Spleen (tissue), 7 donors: Measurements from ENCODE around the gene CRPPA.
"Not testable (repeated sequence)": the region's sequence is repeated elsewhere in the genome, so short reads cannot be mapped to it uniquely, and the experiment has no call there.

ENCODE experiments used
- POLR2A ChIP-seq, 3 donors: fragments of 450-650 bp; IDR thresholded peaks; one replicate each; pipeline ENCODE4 v1.5.1; 2017; ENCODE audit warnings: antibody characterized with exemption in 3 of 3, mild to moderate bottlenecking in 1 of 3
- TF ChIP-seq, protein P1 (sequence below), 11 experiments: fragments of 200-600 bp in 7 of 11; fragments of 450-650 bp in 4 of 11; sonication (generic) in 4 of 11; IDR thresholded peaks in 8 of 11; conservative IDR thresholded peaks in 3 of 11; 1 replicate in 7 of 11; 2 replicates in 4 of 11; pipeline versions ENCODE4 v1.4.0 to v1.8.0; 2016 to 2021; ENCODE audit warnings: antibody characterized with exemption in 11 of 11, inconsistent platforms in 4 of 11, mild to moderate bottlenecking in 1 of 11
- donor health status: DM: no; HTN: no; CAD: no; lungs with moderate emphysema.
- donor health status: DM: no; HTN: no; CAD: no.
- donor health status: DM: no; HTN: no; CAD: no.

DNA sequence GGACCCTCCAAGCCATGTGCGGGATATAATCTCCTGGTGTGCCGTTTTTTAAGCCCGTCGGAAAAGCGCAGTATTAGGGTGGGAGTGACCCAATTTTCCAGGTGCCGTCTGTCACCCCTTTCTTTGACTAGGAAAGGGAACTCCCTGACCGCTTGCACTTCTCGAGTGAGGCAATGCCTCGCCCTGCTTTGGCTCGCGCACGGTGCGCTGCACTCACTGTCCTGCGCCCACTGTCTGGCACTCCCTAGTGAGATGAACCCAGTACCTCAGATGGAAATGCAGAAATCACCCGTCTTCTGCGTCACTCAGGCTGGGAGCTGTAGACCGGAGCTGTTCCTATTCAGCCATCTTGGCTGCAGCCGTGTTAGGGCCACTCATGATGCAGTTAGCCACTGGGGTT is 37.6 kb downstream of the CRPPA start:
- TF ChIP-seq, protein P1, sequence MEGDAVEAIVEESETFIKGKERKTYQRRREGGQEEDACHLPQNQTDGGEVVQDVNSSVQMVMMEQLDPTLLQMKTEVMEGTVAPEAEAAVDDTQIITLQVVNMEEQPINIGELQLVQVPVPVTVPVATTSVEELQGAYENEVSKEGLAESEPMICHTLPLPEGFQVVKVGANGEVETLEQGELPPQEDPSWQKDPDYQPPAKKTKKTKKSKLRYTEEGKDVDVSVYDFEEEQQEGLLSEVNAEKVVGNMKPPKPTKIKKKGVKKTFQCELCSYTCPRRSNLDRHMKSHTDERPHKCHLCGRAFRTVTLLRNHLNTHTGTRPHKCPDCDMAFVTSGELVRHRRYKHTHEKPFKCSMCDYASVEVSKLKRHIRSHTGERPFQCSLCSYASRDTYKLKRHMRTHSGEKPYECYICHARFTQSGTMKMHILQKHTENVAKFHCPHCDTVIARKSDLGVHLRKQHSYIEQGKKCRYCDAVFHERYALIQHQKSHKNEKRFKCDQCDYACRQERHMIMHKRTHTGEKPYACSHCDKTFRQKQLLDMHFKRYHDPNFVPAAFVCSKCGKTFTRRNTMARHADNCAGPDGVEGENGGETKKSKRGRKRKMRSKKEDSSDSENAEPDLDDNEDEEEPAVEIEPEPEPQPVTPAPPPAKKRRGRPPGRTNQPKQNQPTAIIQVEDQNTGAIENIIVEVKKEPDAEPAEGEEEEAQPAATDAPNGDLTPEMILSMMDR (IDR thresholded peaks at IDR 0.05 in 8 of 11, conservative IDR thresholded peaks at IDR 0.05 in 3 of 11): not testable (repeated sequence)
- not testable (repeated sequence) for TF ChIP-seq POLR2A (IDR thresholded peaks at IDR 0.05)
